Measurements from ENCODE around the gene DNAJB4.
"Not testable (repeated sequence)": the region's sequence is repeated elsewhere in the genome, so short reads cannot be mapped to it uniquely, and the experiment has no call there.

DNAJB4 gene

DNA sequence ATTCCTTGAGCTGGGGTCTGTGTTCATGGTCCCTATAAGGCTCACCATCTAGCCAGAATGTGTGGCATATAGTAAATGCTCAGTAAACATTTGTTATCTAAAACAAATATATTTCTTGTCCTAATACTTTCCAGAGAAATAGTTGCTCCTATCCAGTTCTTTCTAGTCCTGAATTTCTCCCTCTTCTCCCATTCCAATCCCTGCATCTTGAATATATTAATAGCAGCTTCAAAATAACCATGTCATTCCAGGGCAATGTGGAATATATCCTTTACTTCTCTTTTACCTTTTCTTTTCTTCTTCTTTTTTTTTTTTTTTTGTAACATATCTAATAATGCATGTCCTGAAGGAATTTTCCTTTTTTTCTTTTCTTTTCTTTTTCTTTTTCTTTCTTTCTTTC is 10.4 kb downstream of the DNAJB4 start:
- no peak for FAIRE-seq
- TF ChIP-seq, protein P1, sequence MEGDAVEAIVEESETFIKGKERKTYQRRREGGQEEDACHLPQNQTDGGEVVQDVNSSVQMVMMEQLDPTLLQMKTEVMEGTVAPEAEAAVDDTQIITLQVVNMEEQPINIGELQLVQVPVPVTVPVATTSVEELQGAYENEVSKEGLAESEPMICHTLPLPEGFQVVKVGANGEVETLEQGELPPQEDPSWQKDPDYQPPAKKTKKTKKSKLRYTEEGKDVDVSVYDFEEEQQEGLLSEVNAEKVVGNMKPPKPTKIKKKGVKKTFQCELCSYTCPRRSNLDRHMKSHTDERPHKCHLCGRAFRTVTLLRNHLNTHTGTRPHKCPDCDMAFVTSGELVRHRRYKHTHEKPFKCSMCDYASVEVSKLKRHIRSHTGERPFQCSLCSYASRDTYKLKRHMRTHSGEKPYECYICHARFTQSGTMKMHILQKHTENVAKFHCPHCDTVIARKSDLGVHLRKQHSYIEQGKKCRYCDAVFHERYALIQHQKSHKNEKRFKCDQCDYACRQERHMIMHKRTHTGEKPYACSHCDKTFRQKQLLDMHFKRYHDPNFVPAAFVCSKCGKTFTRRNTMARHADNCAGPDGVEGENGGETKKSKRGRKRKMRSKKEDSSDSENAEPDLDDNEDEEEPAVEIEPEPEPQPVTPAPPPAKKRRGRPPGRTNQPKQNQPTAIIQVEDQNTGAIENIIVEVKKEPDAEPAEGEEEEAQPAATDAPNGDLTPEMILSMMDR (IDR thresholded peaks at IDR 0.05; ENCODE audit: insufficient read depth, missing control alignments), result no peak

DNA sequence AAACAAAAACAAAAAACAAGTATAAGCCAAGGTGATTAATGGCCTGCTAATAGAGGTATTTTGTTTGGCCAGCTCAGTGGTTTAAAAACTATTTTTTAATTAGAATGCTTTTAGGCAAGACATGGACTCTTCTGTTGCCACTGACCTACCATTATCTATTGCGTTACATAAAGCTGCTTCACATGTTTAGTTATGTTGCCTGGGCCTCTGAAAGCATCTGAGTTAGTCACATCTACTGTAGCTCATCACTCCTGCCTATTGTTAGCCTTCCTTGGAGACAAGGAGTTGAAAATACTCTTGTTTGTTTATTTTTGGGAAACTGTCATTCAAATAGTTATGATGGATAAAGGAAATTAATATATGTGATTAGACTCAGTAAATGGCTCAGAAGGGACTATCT is 14.3 kb downstream of the DNAJB4 start:
- DNase-seq (ENCODE audit: insufficient read length, low spot score), result no peak
- TF ChIP-seq, protein P1 (IDR thresholded peaks at IDR 0.05; ENCODE audit: insufficient read depth, missing control alignments), result no peak
- FAIRE-seq, result no peak

More for the DNA sequence above, 10.4 kb downstream of the DNAJB4 start:
- no peak for DNase-seq (ENCODE audit: insufficient read length, low spot score)

DNA sequence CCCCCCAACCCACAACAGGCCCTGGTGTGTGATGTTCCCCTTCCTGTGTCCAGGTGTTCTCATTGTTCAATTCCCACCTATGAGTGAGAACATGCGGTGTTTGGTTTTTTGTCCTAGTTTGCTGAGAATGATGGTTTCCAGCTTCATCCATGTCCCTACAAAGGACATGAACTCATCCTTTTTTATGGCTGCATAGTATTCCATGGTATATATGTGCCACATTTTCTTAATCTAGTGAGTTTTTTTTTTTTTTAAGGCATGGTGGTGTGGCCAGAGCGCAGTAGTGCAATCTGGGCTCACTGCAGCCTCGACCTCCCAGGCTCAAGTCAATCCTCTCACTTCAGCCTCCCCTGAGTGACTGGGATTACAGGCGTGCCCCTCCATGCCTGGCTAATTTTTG is 16.4 kb downstream of the DNAJB4 start:
- not testable (repeated sequence) for FAIRE-seq

DNA sequence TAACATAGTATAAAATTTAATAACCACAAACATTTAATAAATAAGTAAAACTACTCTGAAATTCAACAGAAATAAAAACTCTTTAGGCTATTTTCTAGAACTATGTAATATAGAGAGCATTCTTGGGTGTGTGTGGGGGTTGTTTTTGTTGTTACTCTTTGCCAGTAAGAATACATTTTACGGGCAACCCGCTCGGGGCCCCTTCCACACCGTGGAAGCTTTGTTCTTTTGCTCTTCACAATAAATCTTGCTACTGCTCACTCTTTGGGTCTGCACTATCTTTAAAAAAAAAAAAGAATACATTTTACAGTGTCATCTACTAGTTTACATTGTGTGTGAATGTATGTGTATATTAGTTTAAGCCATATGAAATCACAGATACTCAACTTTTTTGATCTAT is 25.1 kb downstream of the DNAJB4 start:
- FAIRE-seq, result no peak
- TF ChIP-seq, protein P1 (IDR thresholded peaks at IDR 0.05; ENCODE audit: insufficient read depth, missing control alignments), result no peak

More for the DNA sequence above, 16.4 kb downstream of the DNAJB4 start:
- DNase-seq (ENCODE audit: insufficient read length, low spot score), result not testable (repeated sequence)

DNA sequence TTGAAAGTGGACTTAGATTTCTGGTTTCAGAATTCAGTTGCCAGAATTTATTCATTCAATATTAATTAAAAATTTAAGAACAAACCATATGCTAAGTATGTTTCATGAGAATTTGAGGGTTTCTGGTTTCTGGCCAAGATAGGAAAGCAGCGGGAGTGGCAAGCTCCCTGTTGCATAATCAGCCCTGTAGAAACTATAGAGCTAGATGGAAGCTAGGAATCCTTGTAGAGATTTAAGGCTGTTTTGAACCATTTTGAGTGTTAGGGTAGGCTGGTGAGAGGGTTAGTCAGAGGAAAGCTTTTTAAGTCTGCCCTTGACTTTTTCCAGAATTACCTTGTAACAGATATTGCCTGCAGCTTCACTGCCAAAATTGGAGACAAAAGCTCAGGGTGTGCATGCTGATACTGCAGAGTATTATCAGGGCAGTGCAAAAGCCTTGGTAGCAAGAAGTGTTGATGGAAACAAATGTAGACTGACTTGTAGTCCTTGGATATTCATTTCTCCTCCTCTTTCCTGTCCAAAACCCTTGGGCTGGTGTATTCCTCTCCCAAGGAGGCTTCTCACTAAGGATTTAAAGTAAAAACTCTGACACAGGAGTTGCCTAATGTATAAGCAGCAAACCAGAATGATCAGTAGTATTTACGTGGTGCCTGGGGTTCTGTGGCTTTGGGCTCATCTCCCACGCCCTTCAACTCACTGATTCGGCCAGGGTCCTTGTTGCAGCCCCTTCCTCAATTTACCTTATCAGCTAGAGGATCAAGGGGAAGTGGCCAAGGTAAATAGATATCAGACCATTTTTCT is 28.5 kb downstream of the DNAJB4 start:
- DNase-seq (ENCODE audit: insufficient read length, low spot score), result no peak
- no peak for FAIRE-seq
- TF ChIP-seq, protein P1 (IDR thresholded peaks at IDR 0.05; ENCODE audit: insufficient read depth, missing control alignments), result no peak

More for the DNA sequence above, 25.1 kb downstream of the DNAJB4 start:
- DNase-seq (ENCODE audit: insufficient read length, low spot score), result no peak

DNA sequence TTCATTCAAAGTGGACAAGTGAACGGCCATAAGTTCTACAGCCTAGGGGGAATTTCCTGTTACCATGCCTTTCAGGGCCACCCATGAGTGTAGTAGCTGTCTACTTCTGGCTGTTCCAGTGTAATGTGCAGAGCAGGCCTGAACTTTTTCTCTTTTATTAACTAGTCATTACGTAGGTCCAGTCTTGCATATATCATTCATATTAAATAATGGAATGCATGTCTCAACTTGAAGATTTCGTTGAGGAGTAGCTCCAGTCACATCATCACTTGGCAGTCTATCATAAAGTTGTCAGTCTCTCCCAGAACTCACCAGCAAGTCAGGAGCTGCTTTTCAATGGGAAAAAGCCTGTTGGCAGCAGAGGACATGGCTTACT is 29.0 kb downstream of the DNAJB4 start:
- FAIRE-seq (no peak), DNase-seq (ENCODE audit: insufficient read length, low spot score) (no peak)
- TF ChIP-seq, protein P1 (IDR thresholded peaks at IDR 0.05; ENCODE audit: insufficient read depth, missing control alignments), result no peak

DNA sequence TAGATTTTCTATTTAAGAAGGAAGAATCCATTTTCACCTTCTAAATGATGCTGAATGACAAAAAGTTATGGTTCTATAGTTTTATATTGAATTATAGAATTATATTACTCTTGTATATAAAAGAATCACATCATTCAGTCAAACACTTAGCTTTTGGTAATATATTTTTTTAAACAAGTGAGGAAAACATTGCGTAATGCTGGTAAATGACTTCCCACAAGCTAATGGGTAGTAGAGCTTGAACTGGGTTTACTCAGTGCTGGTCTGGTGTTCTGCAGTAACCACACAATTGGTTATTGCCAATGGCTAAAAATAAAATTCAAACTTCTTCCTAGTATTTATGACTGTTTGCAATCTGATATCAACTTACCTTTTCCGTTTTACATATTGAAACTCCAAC is 30.4 kb downstream of the DNAJB4 start:
- FAIRE-seq (no peak), DNase-seq (ENCODE audit: insufficient read length, low spot score) (no peak)
- TF ChIP-seq, protein P1 (IDR thresholded peaks at IDR 0.05; ENCODE audit: insufficient read depth, missing control alignments), result no peak

Measured in D721Med (cell line).